Upper lobe of left lung (tissue), 4 donors: Measurements from ENCODE around the gene RASGRF1.

Experiments used
- CTCF ChIP-seq, 6 experiments: fragments of 450-650 bp in 4 of 6; fragments of 200-600 bp in 2 of 6; sonication (generic) in 2 of 6; IDR thresholded peaks; one replicate each; pipeline ENCODE4 v1.5.1; 2016 to 2019; ENCODE audit warnings: antibody characterized with exemption in 6 of 6
- POLR2A ChIP-seq, 4 donors: fragments of 450-650 bp; IDR thresholded peaks; one replicate each; pipeline ENCODE4 v1.5.1; 2016 to 2017; ENCODE audit warnings: antibody characterized with exemption in 4 of 4, mild to moderate bottlenecking in 2 of 4
- POLR2AphosphoS5 ChIP-seq, 2 donors: sonication (generic); formaldehyde crosslinking; IDR thresholded peaks; one replicate each; pipeline ENCODE4 v1.5.1; 2017; ENCODE audit warnings: antibody characterized with exemption in 2 of 2

DNA sequence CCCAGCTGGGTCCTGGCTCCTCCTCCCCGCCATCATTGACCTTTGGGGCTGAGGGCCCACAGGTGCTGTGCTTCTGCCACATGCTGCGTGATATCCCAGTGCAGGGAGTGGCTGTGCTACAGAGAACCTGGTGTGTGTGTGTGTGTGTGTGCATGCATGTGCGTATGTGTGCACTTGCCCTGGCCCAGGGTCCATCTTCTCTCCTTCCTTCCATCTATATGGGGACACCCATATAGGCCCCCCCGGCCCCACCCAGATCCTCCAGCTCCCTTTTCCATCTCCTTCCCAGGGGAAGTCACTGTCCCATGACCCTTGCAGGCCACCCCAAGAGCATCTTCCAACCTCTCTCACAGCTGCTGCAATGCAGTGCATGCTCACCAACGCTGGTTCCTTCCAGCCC is 12.6 kb downstream of the RASGRF1 start:
- TF ChIP-seq CTCF (IDR thresholded peaks at IDR 0.05) (no peak), POLR2A (IDR thresholded peaks at IDR 0.05) (no peak), POLR2AphosphoS5 (IDR thresholded peaks at IDR 0.05) (no peak)
